HG03457 (cell line): ENCODE data around the gene ATP10A.

Experiments used
- ATAC-seq: cut with Tn5 transposase; IDR thresholded peaks from one replicate; pipeline ENCODE4 v1.9.1; 2021; ENCODE audit warnings: moderate number of reproducible peaks; ENCODE audit not compliant: unreplicated experiment

ATP10A gene

GRCh38 chr15:25863111-25863967 is at the start of gene ATP10A:
Gene ATP10A, minus strand, starts transcription at chr15:25863327. Its CDS starts 231 bp downstream, at chr15:25863096.
- no peak for ATAC-seq

- no peak for ATAC-seq
Measured at GRCh38 chr15:25912035-25912434, 48.9 kb upstream of the ATP10A start.

- no peak for ATAC-seq
Measured at GRCh38 chr15:25910832-25911231, 47.7 kb upstream of the ATP10A start.

DNA sequence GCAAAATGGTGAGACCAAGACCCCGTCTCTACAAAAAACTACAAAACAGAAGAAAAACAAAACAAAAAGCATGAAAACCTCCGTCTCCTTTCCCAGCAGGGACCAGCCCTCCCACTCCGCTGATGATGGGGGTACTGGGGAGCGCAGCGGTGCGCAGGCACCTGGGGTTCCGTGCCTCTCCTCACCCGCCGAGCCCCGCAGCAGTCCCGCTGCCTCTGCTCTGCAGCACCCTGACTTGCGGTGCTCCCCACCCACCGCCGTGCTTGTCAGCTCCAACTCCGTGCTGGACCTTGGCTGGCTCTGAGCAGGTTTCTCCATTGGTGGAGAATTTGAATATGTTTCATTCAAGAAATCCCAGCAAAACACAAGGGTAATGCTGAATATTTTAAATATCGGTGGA is 46.7 kb upstream of the ATP10A start:
- ATAC-seq = no peak

- no peak for ATAC-seq
Measured at GRCh38 chr15:25909325-25909724, 46.2 kb upstream of the ATP10A start.

DNA sequence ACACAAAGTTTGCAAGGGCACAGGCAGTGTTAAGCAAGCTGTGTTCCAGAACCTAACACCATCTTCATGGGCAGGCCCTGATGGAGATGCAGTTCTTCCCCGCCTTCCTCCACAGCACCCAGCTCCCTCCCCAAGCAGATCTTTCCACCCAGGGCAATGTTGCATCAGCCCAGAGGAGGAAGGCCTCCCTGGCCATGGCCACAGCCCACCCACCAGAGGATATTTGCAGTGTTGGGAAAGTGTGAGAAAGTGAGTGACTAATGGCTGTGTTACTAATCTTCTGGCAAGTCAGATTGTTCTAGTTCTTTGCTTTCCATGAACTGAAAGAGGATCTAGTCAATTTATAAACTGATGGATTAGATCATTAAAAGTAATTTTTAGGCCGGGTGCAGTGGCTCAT is 42.0 kb upstream of the ATP10A start:
- ATAC-seq = no peak

GRCh38 chr15:25903024-25903581 is 40.0 kb upstream of the ATP10A start:
- ATAC-seq = no peak

GRCh38 chr15:25901811-25902605 is 38.9 kb upstream of the ATP10A start:
- no peak for ATAC-seq

DNA sequence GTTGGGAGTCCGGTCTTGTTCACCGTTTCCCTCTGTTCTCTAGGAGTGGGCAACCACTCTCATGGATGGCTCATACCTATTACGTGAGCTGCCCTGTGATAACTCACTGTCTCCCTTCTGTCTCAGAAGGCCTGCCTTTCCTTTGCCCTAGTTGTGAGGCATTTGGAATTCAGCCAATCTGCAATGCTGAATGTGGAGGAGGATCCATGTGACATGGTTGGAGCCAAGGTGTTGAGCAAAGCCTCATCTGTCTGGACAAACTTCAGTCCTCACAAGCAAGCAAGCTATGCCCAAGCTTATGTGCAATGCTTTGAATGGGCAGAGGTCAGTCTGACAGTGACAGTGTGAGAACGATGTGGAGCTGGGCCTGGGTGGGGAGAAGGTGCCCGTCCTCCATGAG is 37.8 kb upstream of the ATP10A start:
- ATAC-seq = no peak

DNA sequence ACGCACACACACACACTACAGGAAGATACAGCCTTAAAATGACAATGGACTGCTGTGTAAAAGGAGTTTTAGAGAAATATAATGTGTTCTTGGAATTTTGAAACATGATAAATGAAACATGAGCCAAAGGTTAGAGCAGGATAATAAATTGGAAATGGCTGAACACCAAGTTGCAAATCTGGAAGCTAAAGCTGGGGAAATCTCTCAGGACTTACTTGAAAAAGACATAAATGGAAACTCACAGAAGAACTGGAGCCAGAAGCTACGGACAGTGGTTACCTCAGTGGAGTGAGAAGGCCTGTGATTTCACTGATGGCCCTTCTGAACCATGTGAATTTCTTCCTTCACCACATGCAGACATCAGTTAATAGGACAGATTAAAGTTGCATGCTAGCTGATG is 37.3 kb upstream of the ATP10A start:
- no peak for ATAC-seq

DNA sequence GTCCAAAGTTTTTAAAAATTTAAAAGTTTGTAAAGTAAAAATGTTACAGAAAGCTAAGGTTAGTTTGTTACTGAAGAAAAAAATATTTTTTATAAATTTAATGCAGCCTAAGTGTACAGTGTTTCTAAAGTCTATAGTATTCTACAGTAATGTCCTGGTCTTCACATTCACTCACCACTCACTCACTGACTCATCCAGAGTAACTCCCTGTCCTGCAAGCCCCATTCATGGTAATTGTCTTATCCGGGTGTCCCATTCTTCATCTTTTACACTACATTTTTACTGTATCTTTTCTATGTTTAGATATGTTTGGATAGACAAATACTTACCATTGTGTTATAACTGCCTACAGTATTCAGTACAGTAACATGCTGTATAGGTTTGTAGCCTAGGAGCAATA is 36.7 kb upstream of the ATP10A start:
- no peak for ATAC-seq

DNA sequence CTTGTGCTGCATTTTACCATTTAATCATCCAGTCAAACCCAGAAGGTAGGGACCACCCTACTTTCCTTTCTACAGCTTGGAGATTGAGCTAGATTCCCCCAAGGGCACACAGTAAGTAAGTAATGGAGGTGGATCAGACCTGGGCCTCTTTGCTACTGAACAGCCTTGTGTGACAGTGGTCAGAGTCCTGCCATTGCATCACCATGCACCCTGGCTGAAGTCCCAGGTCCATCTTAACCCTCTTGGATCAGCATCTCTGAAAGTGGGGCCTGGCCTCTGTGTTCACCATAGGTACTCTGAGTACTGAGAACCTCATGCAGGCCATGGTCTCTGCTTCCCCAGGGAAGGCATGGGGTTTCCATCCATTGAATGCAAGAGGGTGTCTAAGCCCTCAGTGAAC is 34.5 kb upstream of the ATP10A start:
- ATAC-seq = no peak

DNA sequence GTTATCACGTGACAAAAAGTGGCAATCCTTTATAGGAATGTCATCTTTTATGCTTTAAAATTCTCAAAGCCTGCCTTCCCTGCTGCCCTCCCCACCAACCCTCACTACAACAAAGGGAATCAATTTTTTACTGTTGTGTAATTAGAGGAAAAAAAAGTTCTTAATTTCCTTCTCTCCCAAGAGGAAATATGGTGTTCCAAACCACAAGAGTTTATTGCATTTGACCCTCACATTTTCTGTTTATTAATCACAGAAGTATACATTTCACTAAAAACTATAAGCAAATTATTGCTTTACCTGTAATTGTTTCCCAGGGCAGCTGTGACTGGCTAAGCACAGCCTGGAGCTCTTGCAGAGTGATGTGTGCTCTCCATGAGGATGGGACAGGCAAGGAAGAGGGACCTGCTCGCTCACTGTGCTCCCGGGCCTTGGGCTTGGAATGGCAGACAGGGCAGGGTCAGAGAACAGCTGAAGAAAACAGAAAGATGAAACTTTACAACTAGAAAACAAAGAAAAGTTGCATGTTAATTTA is 31.3 kb upstream of the ATP10A start:
- ATAC-seq = no peak

DNA sequence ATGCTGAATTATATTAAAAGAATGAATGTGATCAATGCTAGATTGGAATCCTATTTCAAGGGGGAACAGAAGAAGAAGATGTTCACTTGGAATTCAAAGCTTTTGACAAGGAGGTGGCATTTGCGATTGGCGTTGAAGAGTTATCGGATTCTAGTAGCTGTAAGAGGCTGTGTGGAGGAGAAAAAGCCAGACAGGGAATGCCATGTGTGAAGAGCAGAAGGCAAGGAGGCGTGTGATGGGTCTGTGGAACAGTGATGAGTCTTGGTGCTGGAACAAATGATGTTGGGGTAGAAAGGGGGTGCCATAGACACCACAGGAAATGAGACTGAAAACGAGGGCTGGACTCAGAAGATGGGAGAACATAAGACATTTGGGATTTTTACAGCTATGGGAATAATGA is 30.5 kb upstream of the ATP10A start:
- no peak for ATAC-seq

DNA sequence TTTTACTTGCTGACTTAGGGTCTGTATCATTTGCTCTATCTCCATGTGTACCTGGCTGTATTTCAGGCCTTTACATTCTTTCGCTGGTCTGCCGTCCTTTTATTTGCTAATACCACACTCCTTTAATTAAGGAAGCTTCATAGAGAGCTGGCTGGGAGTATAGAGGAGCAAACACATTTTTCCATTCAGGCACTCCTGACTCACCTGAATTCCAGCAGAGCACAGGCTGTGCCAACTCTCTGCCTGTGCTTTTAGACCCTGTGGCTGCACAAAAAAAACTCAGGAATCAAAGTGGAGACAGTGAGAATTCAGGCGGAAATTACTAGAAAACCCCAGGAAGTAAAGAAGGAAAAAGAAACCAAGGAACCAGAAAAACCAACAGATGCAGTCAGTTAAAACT is 29.0 kb upstream of the ATP10A start:
- no peak for ATAC-seq

DNA sequence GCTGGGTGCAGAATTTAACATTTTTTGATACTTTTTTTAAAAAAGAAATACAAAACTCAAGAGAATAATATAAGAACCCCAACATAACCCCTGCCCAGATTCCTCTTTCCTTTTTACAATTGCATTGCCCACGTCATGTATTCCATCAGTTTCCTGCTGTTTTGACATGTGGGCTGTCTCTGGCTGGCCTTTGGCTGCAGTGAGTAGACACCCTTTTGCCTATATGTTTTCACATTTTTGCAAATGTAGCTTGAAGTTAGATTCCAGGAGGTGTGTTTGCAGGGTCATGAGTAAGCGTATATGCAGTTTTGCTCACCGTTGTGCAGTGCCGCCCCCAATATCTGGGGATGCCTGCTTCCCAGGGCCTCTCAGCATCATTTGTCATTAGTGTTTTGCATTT is 28.0 kb upstream of the ATP10A start:
- no peak for ATAC-seq

GRCh38 chr15:25890529-25890928 is 27.4 kb upstream of the ATP10A start:
- no peak for ATAC-seq

DNA sequence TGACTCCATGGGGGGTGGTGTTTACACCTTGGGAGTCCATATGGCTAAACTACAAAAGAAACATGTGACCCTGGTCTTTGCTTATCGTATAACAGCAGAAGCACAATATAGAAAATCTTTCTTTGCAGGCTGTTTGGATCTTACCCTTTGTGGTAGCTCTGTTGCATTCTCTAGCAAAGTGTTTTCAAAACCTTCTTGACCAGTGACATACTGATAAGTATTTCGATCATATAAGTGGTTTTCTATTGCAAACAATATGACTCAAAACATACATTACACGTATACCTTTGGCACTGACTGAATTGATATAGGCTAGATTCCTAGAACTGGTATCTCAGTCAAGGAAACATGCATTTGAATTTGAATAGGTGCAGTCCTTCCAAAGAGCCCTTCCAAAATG is 24.7 kb upstream of the ATP10A start:
- no peak for ATAC-seq

DNA sequence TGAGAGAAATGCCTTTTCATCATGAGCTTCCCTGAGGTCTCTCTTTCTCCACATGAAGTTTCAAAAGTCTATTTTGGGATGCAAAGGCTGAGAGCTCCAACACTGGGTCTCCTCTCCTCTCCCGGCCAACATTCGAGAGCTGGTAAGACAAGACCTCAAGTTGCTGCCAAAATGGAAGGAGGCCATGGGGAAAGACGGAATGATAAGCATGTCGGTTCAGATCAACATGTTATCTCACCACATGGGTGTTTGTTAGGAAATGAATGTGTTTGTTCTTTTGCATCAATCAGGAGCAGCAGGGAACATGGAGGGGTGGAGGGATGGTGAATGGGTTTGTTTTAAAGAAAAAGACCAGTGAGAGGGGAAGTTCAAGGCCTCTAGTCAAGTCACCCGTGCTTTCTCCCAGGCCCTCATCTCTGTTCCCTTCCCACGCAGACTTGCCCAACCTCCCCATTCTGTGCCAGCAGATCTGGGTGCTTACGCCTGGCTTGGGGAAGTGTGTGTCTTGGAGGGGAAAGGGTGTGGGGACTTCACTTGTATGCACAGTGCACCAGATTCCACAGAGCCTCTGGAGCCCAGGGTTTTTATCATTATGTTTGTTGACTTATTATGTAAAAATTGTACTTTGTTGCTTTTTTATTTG is 23.5 kb upstream of the ATP10A start:
- ATAC-seq = no peak

DNA sequence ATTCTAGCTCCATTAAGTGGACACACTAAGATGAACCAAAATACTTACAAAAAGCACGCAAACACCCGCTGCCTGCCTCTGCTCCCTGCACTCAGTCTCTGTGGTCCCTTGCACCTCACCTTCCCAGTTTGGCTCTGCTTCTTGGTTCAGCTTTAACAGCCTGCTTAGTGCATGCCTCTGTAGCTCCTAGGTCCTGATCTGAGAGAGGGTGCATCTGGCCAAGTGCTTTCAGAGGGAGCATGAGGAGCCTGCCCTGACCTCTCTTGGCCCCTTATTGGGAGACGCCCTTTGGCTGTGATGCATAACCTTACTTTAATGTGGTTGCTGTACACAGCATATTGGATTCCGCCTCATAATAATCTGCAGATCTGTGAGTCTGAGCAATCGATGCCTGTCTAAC is 21.2 kb upstream of the ATP10A start:
- ATAC-seq = no peak
